Measurements from ENCODE around the gene NSD1.
"Not testable (repeated sequence)": the region's sequence is repeated elsewhere in the genome, so short reads cannot be mapped to it uniquely, and the experiment has no call there.

Gene NSD1

GRCh38 chr5:177296581-177296980, 163.0 kb downstream of the NSD1 start:
- DNase-seq: peak; percentile 21

GRCh38 chr5:177297922-177298321, 164.3 kb downstream of the NSD1 start:
- DNase-seq: no peak

GRCh38 chr5:177299697-177300096, 166.1 kb downstream of the NSD1 start:
- DNase-seq: no peak

- no peak for DNase-seq
These were observed 166.8 kb downstream of the NSD1 start for GRCh38 chr5:177300236-177300880.

- DNase-seq: no peak
These were observed 167.4 kb downstream of the NSD1 start for GRCh38 chr5:177300951-177301350.

GRCh38 chr5:177301503-177302165, 168.1 kb downstream of the NSD1 start:
- DNase-seq: peak; percentile 19

- DNase-seq: no peak
These were observed 169.0 kb downstream of the NSD1 start for GRCh38 chr5:177302354-177303110.

- DNase-seq: no peak
These were observed 169.8 kb downstream of the NSD1 start, which contains the start of the genes PRELID1 and RAB24 for GRCh38 chr5:177303121-177303924. PRELID1 (plus strand) TSS chr5:177303799; CDS start chr5:177303986, 187 bp downstream. RAB24 (minus strand) TSS chr5:177303719; CDS start chr5:177303288, 431 bp downstream.

GRCh38 chr5:177303925-177304391, 170.4 kb downstream of the NSD1 start:
- DNase-seq: no peak

GRCh38 chr5:177304392-177305119, 171.0 kb downstream of the NSD1 start:
- no peak for DNase-seq

- not testable (repeated sequence) for DNase-seq
These were observed 172.6 kb downstream of the NSD1 start for GRCh38 chr5:177306103-177306640.

- no peak for DNase-seq
These were observed 173.3 kb downstream of the NSD1 start for GRCh38 chr5:177306674-177307543.

- no peak for DNase-seq
These were observed 174.2 kb downstream of the NSD1 start for GRCh38 chr5:177307544-177308363.

GRCh38 chr5:177308740-177309139, 175.2 kb downstream of the NSD1 start:
- no peak for DNase-seq

GRCh38 chr5:177309351-177310191, 176.0 kb downstream of the NSD1 start:
- no peak for DNase-seq

- DNase-seq: no peak
These were observed 176.8 kb downstream of the NSD1 start for GRCh38 chr5:177310332-177310731.

GRCh38 chr5:177310757-177311391, 177.3 kb downstream of the NSD1 start:
- DNase-seq: no peak

- no peak for DNase-seq
These were observed 177.8 kb downstream of the NSD1 start for GRCh38 chr5:177311392-177311722.
